Esophagus (tissue), 2 donors: ENCODE data around the gene TIAM2. TPM values are rescaled to one million over a fixed set of nuclear protein-coding genes. Genes with fewer than 3 reads are reported as not detected.

Experiments used
- H3K27ac ChIP-seq, 2 donors: one replicate each; pipeline ENCODE4 v1.5.1; 2013; ENCODE audit warnings: low read depth in 2 of 2, mild to moderate bottlenecking in 2 of 2, inconsistent platforms in 1 of 2, low read length in 1 of 2, moderate library complexity in 1 of 2
- H3K27me3 ChIP-seq, 2 donors: one replicate each; pipeline ENCODE4 v1.6.1; 2013; ENCODE audit warnings: low read length in 2 of 2, control low read depth in 1 of 2, mild to moderate bottlenecking in 1 of 2; ENCODE audit not compliant: insufficient read depth in 2 of 2, control insufficient read depth in 1 of 2
- H3K36me3 ChIP-seq, 2 donors: one replicate each; pipeline ENCODE4 v1.6.1; 2013; ENCODE audit warnings: low read length in 1 of 2; ENCODE audit not compliant: control insufficient read depth in 2 of 2, insufficient read depth in 2 of 2
- H3K4me1 ChIP-seq, 2 donors: one replicate each; pipeline ENCODE4 v1.6.1; 2013; ENCODE audit warnings: low read length in 1 of 2; ENCODE audit not compliant: control insufficient read depth in 2 of 2, insufficient read depth in 2 of 2
- H3K4me3 ChIP-seq, 2 donors: one replicate each; pipeline ENCODE4 v1.5.1; 2013; ENCODE audit warnings: low read length in 2 of 2, mild to moderate bottlenecking in 2 of 2, low read depth in 1 of 2, moderate library complexity in 1 of 2
- H3K9me3 ChIP-seq, 2 donors: one replicate each; pipeline ENCODE4 v1.6.1; 2013; ENCODE audit warnings: mild to moderate bottlenecking in 2 of 2, low read depth in 1 of 2, low read length in 1 of 2, moderate library complexity in 1 of 2; ENCODE audit not compliant: control insufficient read depth in 2 of 2, insufficient read depth in 1 of 2
- WGBS, 2 donors: extraction: QIAGEN DNeasy Blood & Tissue Kit; methylation state at CpG; one replicate each; pipeline ENCODE4 v1.1.7; 2013; 5-methylcytosine and 5-hydroxymethylcytosine counted together
- polyA plus RNA-seq, 2 donors: library from polyadenylated mRNA; stranded (reverse); fragments of 200-250 nt; gene quantifications; one replicate each; pipeline ENCODE4 v1.2.3, GENCODE V29; 2013
- donor health status: healthy with polysubstance abuse.
- donor health status: Bipolar disorder and iron deficiency.

The TIAM2 gene
- polyA plus RNA-seq, 2 donors: 2.3 to 3.1 TPM

- H3K4me1 ChIP-seq: no peaks in the 10 kb centered on the region
- H3K4me3 ChIP-seq: no peak overlapping the region
- no peak overlapping the region for H3K27ac ChIP-seq
- no peaks in the 10 kb centered on the region for H3K9me3 ChIP-seq
- no peaks in the 10 kb centered on the region for H3K36me3 ChIP-seq
- 57 to 67% methylated on average over 7 of the region's 7 CpGs for WGBS, 2 donors
- H3K27me3 ChIP-seq: no peaks in the 10 kb centered on the region
Observed at GRCh38 chr6:155079985-155080452, 84.9 kb downstream of the TIAM2 start.

DNA sequence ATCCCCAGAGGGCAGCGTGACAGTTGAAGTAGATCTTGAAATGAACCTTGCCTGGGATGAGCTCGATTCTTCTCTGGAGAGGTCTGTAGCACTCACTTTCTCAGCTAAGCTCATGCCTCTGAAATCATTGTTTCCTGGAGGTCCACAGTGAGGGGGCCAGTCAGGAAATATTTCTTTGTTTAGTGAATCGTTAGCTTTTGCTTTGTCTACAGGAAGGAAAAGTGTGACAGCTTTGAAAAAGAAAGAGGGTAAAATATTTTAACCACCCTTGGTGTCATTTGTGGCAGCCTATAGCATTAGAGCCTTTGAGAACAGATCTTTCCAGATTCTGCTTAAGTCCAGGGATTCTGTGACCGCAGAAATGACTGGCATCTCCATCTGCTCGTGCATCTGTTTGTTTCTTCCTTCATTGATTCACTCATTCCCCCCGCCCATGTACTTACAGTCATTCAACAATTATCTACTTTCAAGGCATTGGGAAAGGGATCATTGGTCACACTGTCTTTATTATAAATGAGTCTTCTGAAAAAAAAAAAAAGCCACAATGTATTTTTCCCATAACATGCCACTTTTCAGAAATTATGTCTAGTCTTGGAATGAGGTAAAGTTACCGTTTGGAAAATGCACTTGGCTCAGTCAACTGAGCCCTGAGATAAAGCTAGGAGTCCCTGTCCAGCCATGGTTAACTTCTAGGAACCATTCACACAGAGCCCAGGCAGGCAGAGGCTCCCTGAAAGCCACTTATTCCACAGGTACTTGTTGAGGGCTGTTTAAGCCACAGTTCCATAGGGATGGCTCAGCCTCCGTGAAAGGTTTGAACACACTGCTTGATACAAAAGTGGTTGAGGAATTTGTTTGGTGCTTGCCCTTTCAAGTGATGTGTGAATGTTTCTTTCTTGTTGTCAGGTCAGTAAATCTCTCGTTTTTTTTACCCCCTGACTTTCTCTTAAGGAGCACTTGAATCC is 86.0 kb downstream of the TIAM2 start:
- H3K27me3 ChIP-seq: no peaks in the 10 kb centered on the region
- H3K4me1 ChIP-seq: no peaks in the 10 kb centered on the region
- WGBS, 2 donors: 75 to 80% methylated on average over 9 of the region's 9 CpGs
- no peaks in the 10 kb centered on the region for H3K9me3 ChIP-seq
- H3K36me3 ChIP-seq: no peaks in the 10 kb centered on the region
- no peak overlapping the region for H3K27ac ChIP-seq
- no peak overlapping the region for H3K4me3 ChIP-seq

GRCh38 chr6:155084431-155085123 is 89.5 kb downstream of the TIAM2 start:
- whole genome bisulfite sequencing, 2 donors: 82 to 89% methylated on average over 4 of the region's 4 CpGs
- no peak overlapping the region for H3K4me3 ChIP-seq
- H3K9me3 ChIP-seq: no peaks in the 10 kb centered on the region
- no peaks in the 10 kb centered on the region for H3K36me3 ChIP-seq
- no peaks in the 10 kb centered on the region for H3K27me3 ChIP-seq
- no peak overlapping the region for H3K27ac ChIP-seq
- no peaks in the 10 kb centered on the region for H3K4me1 ChIP-seq

DNA sequence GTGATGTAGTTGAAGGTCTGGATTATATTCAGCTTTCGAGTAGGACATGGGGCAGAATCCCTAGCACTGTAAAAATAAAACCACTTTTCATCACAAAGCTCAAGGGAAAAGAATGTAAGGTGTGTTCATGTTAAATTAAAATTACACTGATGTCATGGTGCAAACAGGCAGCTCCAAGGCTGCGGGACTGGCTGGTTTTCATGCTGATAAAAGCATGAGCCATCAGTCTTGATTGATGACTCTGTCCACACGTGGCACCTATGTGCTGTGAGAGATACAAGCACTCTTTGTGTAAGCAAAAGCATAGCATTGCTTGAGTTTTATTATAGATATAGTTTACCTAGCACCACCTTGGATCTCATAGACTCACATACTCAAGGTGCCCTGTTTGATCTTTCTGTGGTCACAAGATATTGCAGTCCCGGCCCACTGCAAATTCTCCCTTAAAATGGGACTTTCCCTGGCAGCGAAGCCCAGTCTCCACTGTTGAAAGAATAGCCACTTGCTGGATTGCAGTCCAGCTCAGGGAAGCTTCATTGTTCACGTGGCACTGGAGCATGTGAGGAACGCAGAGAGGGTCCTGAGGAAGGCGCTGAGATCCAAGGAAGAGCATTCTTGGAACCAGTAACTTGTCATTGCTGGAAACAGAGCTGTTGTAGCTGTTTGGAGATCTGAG is 90.6 kb downstream of the TIAM2 start:
- Histone ChIP-seq H3K9me3 (no peaks in the 10 kb centered on the region), H3K4me3 (no peak overlapping the region), H3K4me1 (no peaks in the 10 kb centered on the region), H3K27me3 (no peaks in the 10 kb centered on the region), H3K36me3 (no peaks in the 10 kb centered on the region), H3K27ac (no peak overlapping the region)
- WGBS, 2 donors: 59 to 70% methylated on average over 8 of the region's 8 CpGs

- H3K27ac ChIP-seq: no peak overlapping the region
- H3K4me3 ChIP-seq: no peak overlapping the region
- H3K9me3 ChIP-seq: no peaks in the 10 kb centered on the region
- H3K4me1 ChIP-seq: no peaks in the 10 kb centered on the region
- WGBS, 2 donors: 56 to 81% methylated on average over 1 of the region's 1 CpG
- no peaks in the 10 kb centered on the region for H3K36me3 ChIP-seq
- H3K27me3 ChIP-seq: no peaks in the 10 kb centered on the region
Observed at GRCh38 chr6:155088856-155089255, 93.7 kb downstream of the TIAM2 start.

- Histone ChIP-seq H3K27ac (no peak overlapping the region), H3K9me3 (no peaks in the 10 kb centered on the region), H3K4me1 (no peaks in the 10 kb centered on the region), H3K36me3 (no peaks in the 10 kb centered on the region), H3K4me3 (no peak overlapping the region), H3K27me3 (no peaks in the 10 kb centered on the region)
- WGBS, 2 donors: 93 to 95% methylated on average over 4 of the region's 4 CpGs
Observed at GRCh38 chr6:155089746-155090145, 94.6 kb downstream of the TIAM2 start.

DNA sequence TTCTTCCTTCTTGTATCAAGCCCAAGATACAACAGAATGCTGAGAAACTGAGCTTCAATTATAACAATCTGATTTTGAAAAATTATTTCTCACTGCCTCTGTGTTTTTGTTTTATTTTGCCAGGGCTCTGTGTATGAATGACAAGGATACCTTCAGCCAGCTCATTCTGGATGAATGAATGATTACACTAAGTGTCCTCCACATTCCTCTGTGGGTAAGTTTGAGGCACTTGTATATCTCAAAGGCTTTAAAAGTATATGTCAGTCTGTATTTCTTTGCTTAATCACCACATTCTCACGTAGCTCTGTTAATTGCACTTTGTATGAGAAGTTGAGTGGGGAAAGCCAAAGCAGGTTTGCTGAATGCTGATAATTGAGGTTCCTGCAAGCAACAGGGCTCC is 95.1 kb downstream of the TIAM2 start:
- Histone ChIP-seq H3K4me3 (no peak overlapping the region), H3K9me3 (no peaks in the 10 kb centered on the region), H3K27ac (no peak overlapping the region), H3K4me1 (no peaks in the 10 kb centered on the region), H3K36me3 (no peaks in the 10 kb centered on the region), H3K27me3 (no peaks in the 10 kb centered on the region)
- 77 to 79% methylated on average over 1 of the region's 1 CpG for WGBS, 2 donors

- WGBS, 2 donors: 94 to 96% methylated on average over 10 of the region's 10 CpGs
- no peaks in the 10 kb centered on the region for H3K9me3 ChIP-seq
- no peak overlapping the region for H3K4me3 ChIP-seq
- H3K4me1 ChIP-seq: no peaks in the 10 kb centered on the region
- H3K36me3 ChIP-seq: no peaks in the 10 kb centered on the region
- no peaks in the 10 kb centered on the region for H3K27me3 ChIP-seq
- H3K27ac ChIP-seq: no peak overlapping the region
Observed at GRCh38 chr6:155091756-155092155, 96.6 kb downstream of the TIAM2 start.

DNA sequence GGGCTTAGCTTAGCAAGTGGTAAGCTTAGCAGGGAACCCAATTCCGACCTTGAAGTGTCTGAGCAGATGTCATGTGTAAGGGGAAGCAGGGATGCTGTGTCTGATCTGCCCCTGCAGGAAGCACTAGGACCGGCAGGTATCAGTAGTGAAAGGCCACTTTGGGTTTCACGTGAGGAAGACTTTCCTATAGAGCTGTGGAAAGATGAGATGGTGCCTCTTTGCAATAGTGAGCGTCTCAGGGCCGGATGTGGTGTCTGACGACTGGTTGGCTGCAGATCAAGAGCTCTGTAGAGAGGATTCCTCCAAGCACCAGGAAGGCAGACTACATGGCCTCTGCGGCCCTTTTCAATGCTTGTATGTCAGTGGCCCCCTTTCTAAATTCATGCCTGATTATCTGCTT is 98.3 kb downstream of the TIAM2 start:
- WGBS, 2 donors: 75 to 82% methylated on average over 7 of the region's 7 CpGs

More for the DNA sequence above, 98.3 kb downstream of the TIAM2 start:
- peaks cover 0 to 2% of the 10 kb centered on the region in 2 donors for H3K9me3 ChIP-seq
- no peaks in the 10 kb centered on the region for H3K36me3 ChIP-seq
- no peaks in the 10 kb centered on the region for H3K27me3 ChIP-seq
- no peak overlapping the region for H3K4me3 ChIP-seq
- H3K27ac ChIP-seq: no peak overlapping the region
- H3K4me1 ChIP-seq: no peaks in the 10 kb centered on the region
